GM10847 (cell line): ENCODE data around the gene RPL29.

Experiments
- POLR2A ChIP-seq: IDR thresholded peaks from 2 replicates; pipeline ENCODE4 v1.6.1; 2011; ENCODE audit not compliant: insufficient read length; ENCODE audit errors: extremely low read depth

Gene RPL29

DNA sequence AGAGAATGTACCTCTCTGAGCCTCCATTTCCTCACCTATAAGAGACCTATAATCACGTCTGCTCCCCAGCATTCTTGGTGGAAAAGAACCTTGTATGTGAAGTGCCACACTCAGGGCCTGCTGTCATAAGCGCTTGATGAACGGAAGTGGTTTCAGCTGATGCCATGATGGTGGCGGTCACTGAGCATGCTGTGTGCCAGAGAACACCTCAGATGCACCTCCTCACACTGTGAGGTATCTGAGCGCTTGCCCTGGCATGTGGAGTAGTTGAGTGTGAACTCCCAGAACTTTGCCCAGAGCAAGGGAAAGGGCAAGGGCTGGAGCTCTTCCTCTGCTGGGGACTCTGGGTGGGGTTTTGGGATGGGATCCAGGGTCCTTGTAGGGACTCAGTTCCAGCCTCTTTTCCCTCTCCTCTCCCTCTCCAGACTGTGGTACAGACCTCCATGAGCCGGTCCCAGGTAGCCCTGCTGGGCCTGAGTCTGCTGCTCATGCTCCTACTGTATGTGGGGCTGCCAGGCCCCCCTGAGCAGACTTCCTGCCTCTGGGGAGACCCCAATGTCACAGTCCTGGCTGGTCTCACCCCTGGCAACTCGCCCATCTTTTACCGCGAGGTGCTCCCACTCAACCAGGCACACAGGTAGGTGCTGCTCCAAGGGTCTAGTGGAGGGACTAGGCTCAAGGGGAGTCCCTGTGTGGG is 18.1 kb downstream of the RPL29 start:
- TF ChIP-seq POLR2A, result no peak

DNA sequence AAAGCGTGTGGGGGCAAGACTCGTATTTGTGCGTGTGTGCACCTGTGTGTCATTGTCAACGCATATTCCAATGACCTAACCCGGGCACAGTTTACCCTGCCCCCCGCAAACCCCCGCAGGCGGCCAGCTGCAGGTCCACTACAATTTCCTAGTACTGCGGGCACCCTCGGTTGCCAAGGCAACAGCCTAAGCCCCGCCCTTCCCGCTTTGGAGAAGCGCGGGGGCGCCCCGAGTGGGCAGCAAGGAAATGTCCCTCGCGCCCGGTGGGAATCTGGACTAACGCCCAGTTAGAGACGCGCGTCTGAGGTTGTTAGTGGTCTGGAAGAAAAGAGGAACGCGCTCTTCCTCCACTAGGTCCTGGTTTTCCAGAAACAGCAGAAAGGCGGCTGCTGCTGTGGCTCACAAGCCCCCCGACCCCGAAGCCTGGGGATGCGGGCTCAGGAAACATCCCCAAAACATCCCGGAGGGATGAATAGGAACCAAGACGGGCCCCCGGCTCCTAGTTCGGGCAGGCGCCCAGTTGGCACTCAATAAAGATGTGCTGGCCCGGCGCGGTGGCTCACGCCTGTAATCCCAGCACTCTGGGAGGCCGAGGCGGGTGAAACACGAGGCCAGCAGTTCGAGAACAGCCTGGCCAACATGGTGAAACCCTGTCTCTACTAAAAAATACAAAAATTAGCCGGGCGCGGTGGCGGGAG is 19.7 kb downstream of the RPL29 start:
- TF ChIP-seq POLR2A, result no peak

DNA sequence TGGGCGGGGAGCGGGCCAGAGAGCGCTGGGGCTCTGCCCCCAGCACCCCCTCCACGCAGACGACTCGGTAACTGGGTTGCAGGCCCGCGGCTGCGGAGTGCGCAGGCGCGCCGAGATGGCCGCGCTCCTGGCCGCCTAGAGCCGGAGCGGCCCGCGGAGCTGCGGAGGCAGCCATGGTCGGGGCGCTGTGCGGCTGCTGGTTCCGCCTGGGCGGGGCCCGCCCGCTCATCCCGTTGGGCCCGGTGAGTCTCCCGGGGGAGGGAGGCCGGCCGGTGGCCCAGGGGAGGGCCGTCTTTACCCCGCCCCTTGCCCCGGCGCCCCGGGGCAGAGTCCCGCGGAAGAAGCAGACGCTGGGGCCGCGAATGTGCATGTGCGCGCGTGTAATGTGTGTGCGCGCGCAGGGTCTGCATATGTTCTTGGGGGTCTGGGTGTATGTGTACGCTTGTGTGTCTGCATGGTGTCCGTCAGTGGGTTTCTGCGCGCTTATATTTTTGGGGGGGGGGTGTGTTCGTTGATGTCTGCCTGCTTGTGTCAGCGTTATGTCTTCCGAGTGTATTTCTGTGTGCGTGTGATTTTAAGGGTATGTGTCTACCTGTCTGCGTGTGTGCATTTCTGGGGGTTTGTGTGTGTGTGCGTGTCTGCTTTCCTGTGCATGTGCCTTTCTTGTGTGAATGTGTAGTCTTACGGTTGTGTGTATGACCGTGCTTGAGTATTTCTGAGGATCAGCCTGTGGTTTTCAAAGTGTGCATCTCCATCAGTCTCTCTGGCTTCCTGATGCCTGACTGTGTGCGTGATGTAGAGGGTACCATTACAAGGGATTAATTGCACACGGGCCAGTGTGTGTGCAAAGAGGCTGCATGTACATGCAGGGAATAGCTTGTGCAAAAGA is 20.5 kb downstream of the RPL29 start, which contains the start of gene ABHD14A:
ABHD14A (plus strand) TSS at position 102 of the 889 bp plus-strand sequence; CDS start at position 174, 72 bp downstream.
- TF ChIP-seq POLR2A, result peak; percentile 81

DNA sequence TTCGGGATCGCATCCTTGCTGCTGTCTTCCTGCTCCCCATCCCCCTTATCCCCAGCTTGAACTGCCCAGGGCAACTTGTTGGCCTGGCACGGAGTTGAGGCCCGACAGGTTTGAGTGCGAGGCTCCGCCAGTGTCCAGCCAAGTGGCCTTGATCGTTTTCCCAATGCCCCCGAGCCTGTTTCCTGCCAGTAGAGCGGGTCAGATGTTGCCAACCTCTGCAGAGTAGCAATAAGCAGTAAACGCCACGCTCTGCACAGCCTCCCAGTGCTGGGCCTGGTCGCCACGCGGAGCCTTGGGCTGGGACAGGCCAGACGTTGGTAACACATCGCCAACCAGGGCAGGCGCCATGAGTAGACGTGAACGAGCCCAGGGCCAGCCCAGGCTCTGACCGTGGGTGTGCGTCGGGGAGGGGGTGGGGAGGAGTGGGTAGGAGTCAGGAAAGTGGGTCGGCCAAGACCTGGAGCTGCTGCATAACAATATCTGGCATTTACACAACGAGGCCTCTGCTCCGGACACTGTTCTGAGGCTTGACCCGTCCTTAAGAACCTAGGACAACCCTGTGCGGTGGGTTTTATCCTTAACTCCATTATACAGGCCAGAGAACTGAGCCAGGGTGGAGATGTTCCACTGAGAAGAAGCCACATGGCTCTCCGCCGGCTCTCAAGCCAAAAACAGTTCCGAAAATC is 21.3 kb downstream of the RPL29 start:
- no peak for TF ChIP-seq POLR2A

DNA sequence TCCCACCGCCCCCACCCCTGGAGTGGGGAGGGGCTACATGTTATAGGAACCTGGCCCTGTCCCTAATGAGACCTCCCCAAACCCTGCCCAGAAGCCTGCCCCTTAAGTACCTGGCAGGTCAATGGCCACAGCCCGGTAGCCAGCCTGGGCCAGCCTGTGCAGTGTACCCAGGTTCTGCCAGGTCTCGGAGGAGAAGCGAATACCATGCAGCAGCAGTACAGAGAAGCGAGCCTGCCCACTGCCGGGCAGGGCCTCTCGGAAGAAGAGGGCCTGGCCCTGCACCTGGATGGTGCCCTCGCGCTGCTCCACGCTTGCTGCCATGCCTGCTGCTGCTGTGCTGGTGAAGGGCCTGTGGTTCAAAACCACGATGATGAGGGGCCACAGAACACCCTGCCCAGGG is 24.3 kb downstream of the RPL29 start:
- TF ChIP-seq POLR2A, result no peak

DNA sequence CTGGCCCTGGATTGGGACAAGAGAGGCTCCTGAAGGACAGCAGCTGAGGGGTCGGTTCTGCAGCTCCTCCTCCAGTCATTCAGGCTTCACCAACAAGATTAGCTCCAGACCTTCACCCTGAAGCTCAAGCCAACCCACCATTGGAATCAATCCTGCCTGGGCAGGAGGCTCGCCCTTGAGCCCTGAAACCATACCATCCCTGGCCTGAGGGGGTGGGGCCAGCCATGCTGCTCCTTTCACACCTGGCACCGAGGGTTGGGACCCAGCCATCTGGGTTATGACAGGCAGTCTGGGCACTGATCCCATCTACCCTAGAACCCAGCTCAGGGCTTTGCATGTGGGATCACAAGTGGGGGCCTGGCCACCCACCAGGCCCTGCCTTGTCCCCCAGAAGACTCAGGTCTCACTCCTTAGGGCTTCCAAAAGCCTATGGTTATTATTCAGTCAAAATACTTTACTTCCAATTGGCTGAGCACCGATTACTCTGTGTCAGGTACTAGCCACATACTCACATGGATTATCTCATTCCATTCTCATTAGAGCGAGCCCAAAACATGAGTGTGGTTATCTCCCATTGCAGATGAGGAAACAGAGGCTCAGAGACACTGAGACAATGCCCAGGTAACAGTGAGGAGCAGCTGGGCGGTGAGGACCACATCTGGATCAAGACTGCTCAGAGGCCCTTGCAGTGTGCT is 24.9 kb downstream of the RPL29 start:
- TF ChIP-seq POLR2A, result no peak

DNA sequence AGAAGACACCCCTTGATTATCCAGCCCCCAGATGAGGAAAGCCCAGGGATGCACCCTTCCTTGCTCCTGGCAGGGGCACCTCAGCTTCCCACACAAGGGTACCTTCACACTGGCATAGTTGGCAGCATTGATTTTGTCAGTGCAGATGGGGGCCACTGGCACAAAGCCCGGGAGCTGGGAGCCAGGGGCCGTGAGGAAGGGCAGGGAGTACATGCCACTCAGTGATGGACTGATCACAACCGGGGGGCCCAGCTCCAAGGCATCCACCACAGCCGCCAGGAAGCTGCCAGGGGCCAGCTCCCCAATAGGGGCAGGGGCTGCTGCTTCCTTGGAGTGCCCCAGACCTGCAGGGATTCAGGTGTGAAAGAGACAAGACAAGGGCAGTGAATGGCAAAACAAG is 25.9 kb downstream of the RPL29 start:
- TF ChIP-seq POLR2A, result no peak

DNA sequence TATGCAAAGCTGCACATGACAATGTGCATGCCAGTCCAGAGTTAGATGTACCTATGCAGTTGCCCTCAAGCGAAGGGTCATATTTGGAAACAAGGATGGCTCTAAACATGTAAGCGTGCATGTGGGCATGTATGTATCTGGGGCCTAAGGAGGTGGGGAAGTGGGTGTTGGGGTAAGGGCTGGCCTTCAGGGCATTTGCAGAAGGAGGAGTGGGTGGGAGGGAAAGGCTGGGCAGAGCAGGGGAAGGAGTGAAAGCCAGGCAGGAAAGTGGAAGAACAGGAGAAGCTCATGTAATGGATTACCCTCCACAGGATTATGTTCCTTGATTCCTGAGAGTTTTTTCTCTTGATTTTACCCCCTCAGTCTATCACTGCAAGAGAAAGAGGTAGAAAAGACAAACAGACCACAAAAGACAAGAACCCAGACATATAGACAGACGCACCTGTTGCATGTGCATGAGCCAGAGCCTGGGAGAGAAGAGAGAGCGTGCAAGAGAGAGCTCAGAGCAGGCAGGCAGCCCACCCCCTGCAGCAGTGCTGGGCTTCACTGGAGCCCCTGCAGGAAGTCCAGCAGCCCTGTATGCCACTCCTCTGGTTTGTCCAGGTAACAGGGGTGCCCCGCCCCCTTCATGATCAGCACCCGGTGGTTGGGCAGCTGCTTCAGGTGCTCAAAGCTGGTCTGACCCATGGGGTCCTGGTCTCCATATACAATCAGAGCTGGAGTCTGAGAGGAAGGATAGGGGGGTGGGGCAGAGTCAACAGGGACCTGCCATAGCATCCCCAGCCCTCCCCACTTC is 26.6 kb downstream of the RPL29 start:
- no peak for TF ChIP-seq POLR2A

DNA sequence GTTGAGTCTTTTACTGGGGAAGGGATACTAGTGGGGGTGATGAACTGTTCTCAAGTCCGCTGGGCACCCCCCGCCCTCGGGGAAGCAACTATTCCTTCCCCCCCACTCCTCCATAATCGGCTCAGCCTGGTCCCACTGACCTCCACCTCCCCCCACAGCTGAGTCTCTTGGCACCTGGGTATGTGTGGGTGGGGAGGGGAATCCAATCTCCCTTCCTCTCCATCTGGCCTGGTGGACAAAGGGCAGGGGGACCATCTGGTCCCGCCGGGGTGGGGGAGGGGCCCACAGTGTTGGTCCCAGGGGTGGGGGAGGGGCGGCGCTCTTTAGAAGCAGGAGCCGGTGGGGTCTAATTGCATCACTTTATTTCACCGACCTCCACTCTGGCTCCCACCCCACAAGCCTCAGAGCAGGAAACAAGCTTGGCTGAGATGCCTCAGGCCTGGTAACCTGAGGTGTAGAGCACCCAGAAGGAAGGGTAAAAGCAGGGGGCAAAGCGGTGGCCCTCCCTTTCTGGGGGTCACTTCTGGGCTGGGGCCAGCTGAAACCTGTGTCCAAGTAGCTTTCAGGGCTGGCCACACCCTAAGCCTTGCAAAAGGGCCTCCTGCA is 27.4 kb downstream of the RPL29 start:
- peak; percentile 3 for TF ChIP-seq POLR2A

DNA sequence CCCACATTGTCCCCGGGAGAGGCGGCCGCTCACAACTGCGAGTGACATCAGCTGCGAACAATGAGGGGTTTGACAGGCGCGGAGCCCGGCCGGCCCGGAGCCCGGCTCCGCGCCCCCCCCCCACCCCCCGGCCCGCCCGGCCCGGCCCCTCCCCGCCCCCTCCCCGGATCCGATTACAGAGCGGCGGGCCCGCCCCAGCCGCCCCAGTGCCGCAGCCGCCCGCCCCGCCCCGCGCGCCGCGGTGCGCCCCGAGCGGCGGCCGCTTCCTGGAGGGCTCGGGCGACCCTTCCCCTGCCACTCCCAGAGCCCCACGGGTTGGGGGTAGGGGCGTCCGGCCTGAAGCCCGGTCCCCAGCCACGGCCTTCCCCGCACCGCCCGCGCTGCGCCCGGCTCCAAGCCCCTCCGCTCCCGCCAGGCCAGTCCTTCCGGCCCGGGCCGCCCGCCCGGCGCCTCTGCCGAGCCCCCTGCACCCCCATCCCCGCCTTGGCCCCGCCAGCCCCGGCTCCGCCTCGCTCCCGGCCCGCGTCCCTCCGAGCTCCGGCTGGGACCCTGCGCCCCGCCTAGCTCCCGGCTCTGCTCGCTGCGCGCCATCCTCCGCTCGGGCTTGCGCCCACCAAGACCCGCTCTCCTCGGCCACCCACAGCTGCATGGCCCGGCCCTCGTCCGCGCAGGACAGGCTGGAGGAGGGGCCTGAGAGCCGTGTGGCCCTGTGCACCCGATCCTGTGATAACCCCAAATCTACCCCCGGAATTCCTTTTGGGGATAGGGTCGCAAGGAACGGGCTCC is 28.1 kb downstream of the RPL29 start, which contains the start of gene PCBP4:
PCBP4 (minus strand) TSS at position 71 of the 786 bp plus-strand sequence. CDS start 6,214 bp downstream, outside the sequence.
- TF ChIP-seq POLR2A, result peak; percentile 8

DNA sequence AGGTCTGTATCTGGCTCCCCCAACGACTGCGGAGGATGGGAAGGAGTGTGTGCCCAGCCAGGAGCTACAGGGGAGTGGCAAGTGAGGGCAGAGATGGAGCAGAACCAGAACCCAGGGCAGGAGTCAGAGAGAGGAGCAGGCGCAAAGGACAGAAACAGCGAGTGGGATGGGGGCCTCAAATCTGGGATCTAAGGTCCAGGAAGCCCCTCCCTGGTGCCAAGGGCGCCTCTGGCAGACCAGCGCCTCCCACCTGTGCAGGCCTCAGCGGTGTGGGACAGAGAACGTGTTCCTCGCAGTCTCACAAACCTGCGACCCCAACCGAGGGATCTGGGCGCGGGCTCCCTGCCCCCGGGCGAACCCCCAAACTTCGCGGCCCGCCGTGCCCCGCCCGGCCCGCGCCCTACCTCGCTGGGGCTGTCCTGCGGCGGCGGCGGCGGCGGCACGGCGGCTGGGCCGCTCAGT is 28.7 kb downstream of the RPL29 start:
- TF ChIP-seq POLR2A, result no peak

DNA sequence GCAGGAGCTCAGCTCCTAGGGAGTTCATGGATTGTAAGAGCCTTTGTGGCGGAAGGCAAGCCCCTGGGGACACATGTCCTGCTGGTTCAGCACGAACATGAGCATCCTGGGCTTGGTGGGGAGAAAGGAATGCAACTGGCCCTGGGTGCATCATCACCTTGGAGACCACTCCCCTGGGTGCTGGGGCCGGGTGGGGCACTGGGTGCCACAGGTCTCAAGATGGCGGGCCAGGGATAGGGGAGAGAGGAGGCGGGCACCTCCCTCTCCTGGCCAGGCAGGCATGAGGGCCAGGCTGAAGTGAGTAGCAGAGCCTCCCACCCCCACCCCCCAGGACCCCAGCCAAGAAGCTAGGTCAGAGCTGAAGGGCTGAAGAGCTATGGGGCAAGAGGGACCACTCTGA is 29.2 kb downstream of the RPL29 start:
- TF ChIP-seq POLR2A, result no peak
